ENCODE results near the gene NT5C2.

The NT5C2 gene

DNA sequence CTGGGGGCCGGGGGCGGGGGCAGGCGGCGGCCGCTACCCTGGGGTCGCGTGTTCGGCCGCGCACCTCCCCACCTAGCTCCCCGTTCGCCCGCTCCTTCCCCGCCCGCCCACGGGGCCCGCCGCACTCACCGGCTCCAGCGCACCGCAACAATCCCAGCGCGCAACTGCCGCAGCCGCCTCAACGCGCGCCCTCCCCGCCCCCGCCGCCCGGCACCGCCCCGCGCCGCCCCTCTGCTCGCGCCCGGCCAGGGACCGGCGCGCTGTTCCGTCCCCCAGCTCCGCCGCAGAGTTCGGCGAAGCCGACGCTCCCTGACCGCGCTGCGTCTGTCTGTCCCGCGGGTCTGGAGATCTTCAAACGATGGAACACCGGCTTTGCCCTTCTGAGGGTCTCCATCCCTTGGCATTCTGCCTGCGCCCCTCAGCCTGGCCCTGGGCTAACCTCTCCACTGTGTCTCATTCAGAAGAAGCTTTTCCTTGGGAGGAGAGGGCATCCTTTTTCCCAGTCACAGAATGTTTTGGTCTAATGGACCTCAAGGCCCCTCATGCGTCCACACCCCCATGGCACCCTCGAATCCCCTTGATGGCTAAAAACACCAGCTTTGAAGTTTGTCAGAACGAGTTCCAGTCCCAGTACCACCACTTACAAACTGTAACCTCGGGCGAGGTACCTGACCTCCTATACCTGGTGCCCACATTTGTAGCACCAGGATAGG, at the start of gene NT5C2:
Gene NT5C2, minus strand, starts transcription at position 166 of the 713 bp plus-strand sequence. CDS start 18,314 bp downstream, outside the sequence.
- H3K27ac ChIP-seq, result peak within 1 kb of the TSS; percentile 76
- in situ Hi-C loops (cut with HindIII; ENCODE audit: low pct_ligation_motif_present, low sequenced_read_pairs), result no loop called here
- TF ChIP-seq, protein P1, sequence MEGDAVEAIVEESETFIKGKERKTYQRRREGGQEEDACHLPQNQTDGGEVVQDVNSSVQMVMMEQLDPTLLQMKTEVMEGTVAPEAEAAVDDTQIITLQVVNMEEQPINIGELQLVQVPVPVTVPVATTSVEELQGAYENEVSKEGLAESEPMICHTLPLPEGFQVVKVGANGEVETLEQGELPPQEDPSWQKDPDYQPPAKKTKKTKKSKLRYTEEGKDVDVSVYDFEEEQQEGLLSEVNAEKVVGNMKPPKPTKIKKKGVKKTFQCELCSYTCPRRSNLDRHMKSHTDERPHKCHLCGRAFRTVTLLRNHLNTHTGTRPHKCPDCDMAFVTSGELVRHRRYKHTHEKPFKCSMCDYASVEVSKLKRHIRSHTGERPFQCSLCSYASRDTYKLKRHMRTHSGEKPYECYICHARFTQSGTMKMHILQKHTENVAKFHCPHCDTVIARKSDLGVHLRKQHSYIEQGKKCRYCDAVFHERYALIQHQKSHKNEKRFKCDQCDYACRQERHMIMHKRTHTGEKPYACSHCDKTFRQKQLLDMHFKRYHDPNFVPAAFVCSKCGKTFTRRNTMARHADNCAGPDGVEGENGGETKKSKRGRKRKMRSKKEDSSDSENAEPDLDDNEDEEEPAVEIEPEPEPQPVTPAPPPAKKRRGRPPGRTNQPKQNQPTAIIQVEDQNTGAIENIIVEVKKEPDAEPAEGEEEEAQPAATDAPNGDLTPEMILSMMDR (IDR thresholded peaks at IDR 0.05; ENCODE audit: low read depth, low read length, missing control alignments), result no peak
- peak within 1 kb of the TSS; percentile 77 for H3K4me3 ChIP-seq (ENCODE audit: low read depth, low read length)
- H3K36me3 ChIP-seq (replicated peaks), result no peaks in the 10 kb centered on the region
- peak; percentile 50 for DNase-seq
- no peaks in the 10 kb centered on the region for H3K27me3 ChIP-seq (replicated peaks)

DNA sequence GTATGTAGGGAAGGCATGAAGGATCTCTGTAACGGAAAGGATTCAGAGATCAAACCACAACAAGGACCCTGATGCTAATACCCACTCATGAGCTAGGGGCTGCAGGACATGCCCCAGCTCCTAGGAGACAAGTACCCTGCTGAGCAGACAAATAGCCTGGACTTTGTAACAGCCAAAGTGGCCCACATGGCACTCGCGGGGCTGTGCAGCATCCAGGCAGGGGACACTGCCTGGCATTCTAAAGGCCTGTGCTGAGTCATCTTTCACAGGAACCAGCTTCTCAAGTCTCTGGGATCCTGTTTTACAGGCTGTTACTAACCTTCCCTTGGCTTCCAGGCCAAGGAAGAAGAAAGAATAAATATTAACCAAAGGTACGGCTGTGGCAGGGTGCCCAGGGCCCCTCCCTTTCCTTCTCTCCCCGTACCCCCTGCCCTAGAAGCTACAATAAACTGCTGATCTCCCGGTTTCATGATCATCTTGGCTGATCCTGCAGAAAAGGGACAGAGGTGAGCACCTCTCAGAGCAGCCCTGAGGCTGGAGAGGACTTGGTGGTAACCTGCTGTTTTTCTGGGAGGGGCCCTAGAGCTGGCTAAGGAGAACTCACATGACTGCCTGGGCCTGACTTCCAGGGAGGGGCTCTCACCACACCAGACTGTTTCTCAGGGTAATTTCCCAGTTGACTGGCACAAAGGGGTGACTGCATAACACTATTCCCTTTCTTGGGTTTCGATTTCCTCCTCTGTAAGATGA, 48.4 kb upstream of the NT5C2 start:
- Histone ChIP-seq H3K27me3 (replicated peaks) (no peaks in the 10 kb centered on the region), H3K36me3 (replicated peaks) (no peaks in the 10 kb centered on the region), H3K4me3 (ENCODE audit: low read depth, low read length) (no peak overlapping the region), H3K27ac (no peak overlapping the region)
- in situ Hi-C loops (cut with HindIII; ENCODE audit: low pct_ligation_motif_present, low sequenced_read_pairs), result no loop called here
- DNase-seq, result peak; percentile 10
- TF ChIP-seq, protein P1 (IDR thresholded peaks at IDR 0.05; ENCODE audit: low read depth, low read length, missing control alignments), result no peak

DNA sequence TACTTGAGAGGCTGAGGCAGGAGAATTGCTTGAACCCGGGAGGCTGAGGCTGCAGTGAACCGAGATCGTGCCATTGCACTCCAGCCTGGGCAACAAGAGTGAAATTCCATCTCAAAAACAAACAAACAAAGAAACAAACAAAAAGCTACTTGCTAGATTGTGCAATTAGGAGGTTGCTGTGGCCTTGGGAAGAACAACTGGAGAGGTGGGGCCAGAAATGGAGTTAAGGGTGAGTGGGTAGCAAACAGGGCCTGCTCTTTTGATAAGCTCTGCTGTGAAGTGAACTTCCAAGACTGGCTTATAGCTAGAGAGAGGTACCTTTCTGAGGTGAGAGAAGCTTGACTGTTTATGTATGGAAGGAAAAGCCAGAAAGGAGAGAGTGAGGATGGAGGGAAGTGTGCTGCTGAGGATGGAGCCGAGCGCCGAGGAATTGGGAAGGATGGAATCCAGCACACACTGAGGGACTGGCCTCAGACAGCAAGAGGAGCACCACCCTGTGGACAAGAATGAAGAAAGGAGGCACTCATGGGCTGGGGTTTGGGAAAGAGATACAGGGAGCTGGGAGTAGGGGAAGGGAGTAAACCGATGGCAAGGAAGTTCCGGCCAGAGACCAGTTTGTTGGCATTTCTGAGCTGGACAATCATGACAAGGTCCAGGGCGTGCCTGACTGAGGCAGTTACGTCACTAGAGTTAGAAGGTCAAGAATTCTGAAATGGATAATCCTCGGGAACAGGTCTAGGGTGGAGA, 45.6 kb upstream of the NT5C2 start:
- Histone ChIP-seq H3K27ac (no peak overlapping the region), H3K27me3 (replicated peaks) (no peaks in the 10 kb centered on the region), H3K36me3 (replicated peaks) (no peaks in the 10 kb centered on the region), H3K4me3 (ENCODE audit: low read depth, low read length) (no peak overlapping the region)
- TF ChIP-seq, protein P1 (IDR thresholded peaks at IDR 0.05; ENCODE audit: low read depth, low read length, missing control alignments), result peak; percentile 68
- peak; percentile 44 for DNase-seq
- in situ Hi-C loops (cut with HindIII; ENCODE audit: low pct_ligation_motif_present, low sequenced_read_pairs), result no loop called here

DNA sequence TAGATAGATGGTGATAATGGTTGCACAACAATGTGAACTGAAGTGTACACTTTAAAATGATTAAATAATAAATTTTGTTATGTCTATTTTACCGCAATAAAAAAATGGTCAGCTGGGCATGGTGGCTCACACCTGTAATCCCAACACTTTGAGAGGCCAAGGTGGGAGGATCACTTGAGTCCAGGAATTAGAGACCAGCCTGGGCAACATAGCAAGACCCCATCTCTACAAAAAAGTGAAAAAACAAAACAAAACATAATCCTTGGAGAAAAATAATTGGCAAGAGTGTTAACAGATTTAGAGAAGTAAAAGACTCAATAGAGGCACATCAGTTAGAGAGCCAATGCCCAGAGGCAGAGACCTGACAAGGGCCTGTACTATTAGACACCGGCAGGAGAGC, 42.7 kb upstream of the NT5C2 start:
- Histone ChIP-seq H3K4me3 (ENCODE audit: low read depth, low read length) (no peak overlapping the region), H3K36me3 (replicated peaks) (no peaks in the 10 kb centered on the region), H3K27ac (no peak overlapping the region), H3K27me3 (replicated peaks) (no peaks in the 10 kb centered on the region)
- TF ChIP-seq, protein P1 (IDR thresholded peaks at IDR 0.05; ENCODE audit: low read depth, low read length, missing control alignments), result no peak
- no peak for DNase-seq
- in situ Hi-C loops (cut with HindIII; ENCODE audit: low pct_ligation_motif_present, low sequenced_read_pairs), result no loop called here

DNA sequence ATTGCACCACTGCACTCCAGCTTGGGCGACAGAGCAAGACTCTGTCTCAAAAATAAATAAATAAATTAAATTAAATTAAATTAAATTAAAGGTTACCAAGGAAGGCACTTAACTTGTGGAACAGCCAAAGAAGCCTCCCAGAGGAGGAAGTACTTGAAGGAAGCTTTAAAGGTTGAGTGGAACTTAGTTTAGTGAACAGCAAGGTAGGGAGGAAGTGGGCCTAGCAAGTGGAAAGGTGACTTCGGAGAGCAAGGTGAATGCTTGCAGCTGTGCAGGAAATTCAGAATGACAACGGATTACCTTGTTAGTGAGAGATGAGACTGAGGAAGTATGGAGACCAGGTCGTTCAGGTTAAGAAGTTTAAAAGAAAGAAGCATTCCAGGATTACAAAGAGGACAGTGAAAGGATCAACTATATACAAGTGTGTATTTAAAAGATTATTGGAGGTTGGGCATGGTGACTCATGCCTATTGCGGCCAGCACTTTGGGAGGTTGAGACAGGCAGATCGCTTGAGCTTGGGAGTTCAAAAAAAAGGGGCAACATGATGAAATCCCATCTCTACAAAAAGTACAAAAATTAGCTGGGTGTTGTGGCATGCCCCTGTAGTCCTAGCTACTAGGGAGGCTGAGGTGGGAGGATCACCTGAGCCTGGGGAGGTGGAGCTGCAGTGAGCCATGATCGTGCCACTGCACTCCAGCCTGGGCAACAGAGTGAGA, 39.9 kb upstream of the NT5C2 start:
- DNase-seq, result peak; percentile 73
- TF ChIP-seq, protein P1 (IDR thresholded peaks at IDR 0.05; ENCODE audit: low read depth, low read length, missing control alignments), result no peak
- H3K36me3 ChIP-seq (replicated peaks), result no peaks in the 10 kb centered on the region
- in situ Hi-C loops (cut with HindIII; ENCODE audit: low pct_ligation_motif_present, low sequenced_read_pairs), result no loop called here
- H3K27me3 ChIP-seq (replicated peaks), result no peaks in the 10 kb centered on the region
- no peak overlapping the region for H3K27ac ChIP-seq
- no peak overlapping the region for H3K4me3 ChIP-seq (ENCODE audit: low read depth, low read length)
